ENCODE measurements around the gene ARL17A.
"Not testable (repeated sequence)": the region's sequence is repeated elsewhere in the genome, so short reads cannot be mapped to it uniquely, and the experiment has no call there.

Gene ARL17A

GRCh38 chr17:46579083-46580075 is at the start of gene ARL17A:
TSS of gene ARL17A (minus strand) at chr17:46579691. CDS start at chr17:46576322, 3,369 bp downstream.
- in situ Hi-C loops (cut with HindIII; ENCODE audit: low sequenced_read_pairs), result not testable (repeated sequence)

- in situ Hi-C loops (cut with HindIII; ENCODE audit: low sequenced_read_pairs), result not testable (repeated sequence)
Observed at GRCh38 chr17:46628753-46629436, 49.4 kb upstream of the ARL17A start.

- in situ Hi-C loops (cut with HindIII; ENCODE audit: low sequenced_read_pairs), result not testable (repeated sequence)
Observed at GRCh38 chr17:46627452-46627851, 48.0 kb upstream of the ARL17A start.

- in situ Hi-C loops (cut with HindIII; ENCODE audit: low sequenced_read_pairs), result not testable (repeated sequence)
Observed at GRCh38 chr17:46624726-46625125, 45.2 kb upstream of the ARL17A start.

GRCh38 chr17:46623790-46624189 is 44.3 kb upstream of the ARL17A start:
- in situ Hi-C loops (cut with HindIII; ENCODE audit: low sequenced_read_pairs), result not testable (repeated sequence)

- in situ Hi-C loops (cut with HindIII; ENCODE audit: low sequenced_read_pairs), result not testable (repeated sequence)
Observed at GRCh38 chr17:46618975-46619374, 39.5 kb upstream of the ARL17A start.

GRCh38 chr17:46617121-46617520 is 37.6 kb upstream of the ARL17A start:
- in situ Hi-C loops (cut with HindIII; ENCODE audit: low sequenced_read_pairs), result not testable (repeated sequence)

- in situ Hi-C loops (cut with HindIII; ENCODE audit: low sequenced_read_pairs), result not testable (repeated sequence)
Observed at GRCh38 chr17:46613876-46614275, 34.4 kb upstream of the ARL17A start.

- in situ Hi-C loops (cut with HindIII; ENCODE audit: low sequenced_read_pairs), result not testable (repeated sequence)
Observed at GRCh38 chr17:46611304-46611703, 31.8 kb upstream of the ARL17A start.

- in situ Hi-C loops (cut with HindIII; ENCODE audit: low sequenced_read_pairs), result not testable (repeated sequence)
Observed at GRCh38 chr17:46603125-46603524, 23.6 kb upstream of the ARL17A start.

- in situ Hi-C loops (cut with HindIII; ENCODE audit: low sequenced_read_pairs), result not testable (repeated sequence)
Observed at GRCh38 chr17:46600767-46601166, 21.3 kb upstream of the ARL17A start.

- in situ Hi-C loops (cut with HindIII; ENCODE audit: low sequenced_read_pairs), result not testable (repeated sequence)
Observed at GRCh38 chr17:46598344-46598931, 18.9 kb upstream of the ARL17A start.

- in situ Hi-C loops (cut with HindIII; ENCODE audit: low sequenced_read_pairs), result not testable (repeated sequence)
Observed at GRCh38 chr17:46591332-46591731, 11.8 kb upstream of the ARL17A start.

GRCh38 chr17:46590157-46591146 is 11.0 kb upstream of the ARL17A start, which contains the start of gene NSF:
TSS of gene NSF (plus strand) at chr17:46590669. CDS start at chr17:46590776, 107 bp downstream.
- in situ Hi-C loops (cut with HindIII; ENCODE audit: low sequenced_read_pairs), result not testable (repeated sequence)

- in situ Hi-C loops (cut with HindIII; ENCODE audit: low sequenced_read_pairs), result not testable (repeated sequence)
Observed at GRCh38 chr17:46585444-46585843, 6.0 kb upstream of the ARL17A start.

- in situ Hi-C loops (cut with HindIII; ENCODE audit: low sequenced_read_pairs), result not testable (repeated sequence)
Observed at GRCh38 chr17:46580082-46580481, 591 bp upstream of the ARL17A start.

- in situ Hi-C loops (cut with HindIII; ENCODE audit: low sequenced_read_pairs), result not testable (repeated sequence)
Observed at GRCh38 chr17:46571796-46572195, 7.7 kb downstream of the ARL17A start.

GRCh38 chr17:46566980-46567379 is 12.5 kb downstream of the ARL17A start:
- in situ Hi-C loops (cut with HindIII; ENCODE audit: low sequenced_read_pairs), result not testable (repeated sequence)

GRCh38 chr17:46566284-46566683 is 13.2 kb downstream of the ARL17A start:
- in situ Hi-C loops (cut with HindIII; ENCODE audit: low sequenced_read_pairs), result not testable (repeated sequence)

- in situ Hi-C loops (cut with HindIII; ENCODE audit: low sequenced_read_pairs), result not testable (repeated sequence)
Observed at GRCh38 chr17:46560048-46560447, 19.4 kb downstream of the ARL17A start.
